Measurements from ENCODE around the gene TAX1BP3. TPM values are rescaled to one million over a fixed set of nuclear protein-coding genes. Genes with fewer than 3 reads are reported as not detected.

Gene TAX1BP3
- total and polyA plus RNA-seq, 2 of the 4 experiments (the other 2 are of a cell fraction): 146 to 176 TPM

- Histone ChIP-seq H4K20me1 (ENCODE audit: insufficient read depth, low read length) (no peaks in the 10 kb centered on the region), H3K27ac (ENCODE audit: insufficient read depth, low read length) (no peak overlapping the region), H2AK5ac (ENCODE audit: low read depth, low read length) (no peak overlapping the region), H3K9me3 (ENCODE audit: control insufficient read depth, insufficient read depth, low read length) (no peaks in the 10 kb centered on the region), H3K56ac (ENCODE audit: extremely low read depth, insufficient read depth, low read length) (no peak overlapping the region), H3K79me1 (ENCODE audit: low read depth in 1 of 2, low read length in 2 of 2) (no peaks in the 10 kb centered on the region), H3K36me3 (ENCODE audit: control insufficient read depth, insufficient read depth, low read length) (peaks cover 11% of the 10 kb centered on the region), H2BK5ac (ENCODE audit: low read depth, low read length, poor library complexity, severe bottlenecking) (no peak overlapping the region), H3K4ac (ENCODE audit: low read depth, low read length) (no peak overlapping the region), H4K8ac (ENCODE audit: low read depth in 2 of 2, low read length in 2 of 2) (no peak overlapping the region), H4K91ac (ENCODE audit: insufficient read depth, low read depth, low read length) (no peak overlapping the region), H3K4me1 (ENCODE audit: control insufficient read depth, insufficient read depth, low read length) (peaks cover 2% of the 10 kb centered on the region; the same call in 1 of the 2 replicates), H3K14ac (replicated peaks; ENCODE audit: low read depth, low read length) (no peak overlapping the region), H3K9ac (ENCODE audit: low read depth, low read length) (no peak overlapping the region), H3K4me2 (ENCODE audit: low read depth, low read length) (no peak overlapping the region), H3K27me3 (ENCODE audit: control insufficient read depth, insufficient read depth, low read length) (no peaks in the 10 kb centered on the region), H4K5ac (ENCODE audit: low read depth, low read length) (no peak overlapping the region), H3K23ac (ENCODE audit: low read depth, low read length) (no peak overlapping the region), H3K4me3 (ENCODE audit: insufficient read depth, low read depth, low read length) (no peak overlapping the region), H2BK120ac (ENCODE audit: low read depth, low read length) (no peak overlapping the region), H3K18ac (ENCODE audit: low read depth, low read length) (no peak overlapping the region), H2AK9ac (replicated peaks; ENCODE audit: low read depth, low read length, poor library complexity) (no peak overlapping the region), H3K9me1 (ENCODE audit: insufficient read depth, low read length) (no peaks in the 10 kb centered on the region; the same call in 1 of the 2 replicates), H2BK15ac (ENCODE audit: low read depth, low read length) (no peak overlapping the region), H2BK20ac (ENCODE audit: low read depth, low read length) (no peak overlapping the region), H2AFZ (replicated peaks; ENCODE audit: low read length, poor library complexity) (no peak overlapping the region)
- ChIA-PET CTCF (interaction anchor here (0.6 kb wide), 1 partner anchor 79 kb away, joined by 7 read pairs; no protein-coding TSS in a partner anchor), POLR2A (ENCODE audit: unreplicated experiment) (no interaction called here)
- dilution Hi-C loops (cut with HindIII; ENCODE audit: low sequenced_read_pairs, unreplicated experiment): no loop called here
- DNase-seq (no peak), ATAC-seq (ENCODE audit: low read depth) (no peak)
- in situ Hi-C loops (cut with MboI; ENCODE audit: low sequenced_read_pairs): no loop called here
- intact Hi-C loops (cut with micrococcal nuclease): no loop called here
- no peak for TF ChIP-seq POLR2A (IDR thresholded peaks at IDR 0.05; ENCODE audit: low read depth, low read length)
- TF ChIP-seq CHD1 (IDR thresholded peaks at IDR 0.05; ENCODE audit: low read depth, low read length): no peak
- TF ChIP-seq RCOR1 (IDR thresholded peaks at IDR 0.05; ENCODE audit: insufficient replicate concordance, low read length): no peak
- TF ChIP-seq ELK1 (IDR thresholded peaks at IDR 0.05; ENCODE audit: borderline replicate concordance, low read depth, low read length): no peak
- TF ChIP-seq RAD21 (IDR thresholded peaks at IDR 0.05; ENCODE audit: low read length): no peak
- TF ChIP-seq, protein P1, sequence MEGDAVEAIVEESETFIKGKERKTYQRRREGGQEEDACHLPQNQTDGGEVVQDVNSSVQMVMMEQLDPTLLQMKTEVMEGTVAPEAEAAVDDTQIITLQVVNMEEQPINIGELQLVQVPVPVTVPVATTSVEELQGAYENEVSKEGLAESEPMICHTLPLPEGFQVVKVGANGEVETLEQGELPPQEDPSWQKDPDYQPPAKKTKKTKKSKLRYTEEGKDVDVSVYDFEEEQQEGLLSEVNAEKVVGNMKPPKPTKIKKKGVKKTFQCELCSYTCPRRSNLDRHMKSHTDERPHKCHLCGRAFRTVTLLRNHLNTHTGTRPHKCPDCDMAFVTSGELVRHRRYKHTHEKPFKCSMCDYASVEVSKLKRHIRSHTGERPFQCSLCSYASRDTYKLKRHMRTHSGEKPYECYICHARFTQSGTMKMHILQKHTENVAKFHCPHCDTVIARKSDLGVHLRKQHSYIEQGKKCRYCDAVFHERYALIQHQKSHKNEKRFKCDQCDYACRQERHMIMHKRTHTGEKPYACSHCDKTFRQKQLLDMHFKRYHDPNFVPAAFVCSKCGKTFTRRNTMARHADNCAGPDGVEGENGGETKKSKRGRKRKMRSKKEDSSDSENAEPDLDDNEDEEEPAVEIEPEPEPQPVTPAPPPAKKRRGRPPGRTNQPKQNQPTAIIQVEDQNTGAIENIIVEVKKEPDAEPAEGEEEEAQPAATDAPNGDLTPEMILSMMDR (conservative IDR thresholded peaks at IDR 0.05; ENCODE audit: low read depth, low read length): no peak
- TF ChIP-seq BHLHE40 (IDR thresholded peaks at IDR 0.05; ENCODE audit: low read depth, low read length): no peak
- TF ChIP-seq MXI1 (IDR thresholded peaks at IDR 0.05; ENCODE audit: borderline replicate concordance, low read depth, low read length): no peak
- no peak for TF ChIP-seq MAZ (IDR thresholded peaks at IDR 0.05; ENCODE audit: borderline replicate concordance, low read depth, low read length)
- no peak for TF ChIP-seq RFX5 (IDR thresholded peaks at IDR 0.05; ENCODE audit: low read depth, low read length)
- no peak for TF ChIP-seq USF2 (IDR thresholded peaks at IDR 0.05; ENCODE audit: low read depth, low read length)
- no peak for TF ChIP-seq CEBPB (IDR thresholded peaks at IDR 0.05; ENCODE audit: low read depth, low read length)
- no peak for TF ChIP-seq MAFK (IDR thresholded peaks at IDR 0.05; ENCODE audit: low read depth, low read length)
- no peak for TF ChIP-seq SMC3 (IDR thresholded peaks at IDR 0.05; ENCODE audit: low read depth, low read length)
- no peak for TF ChIP-seq FOS (IDR thresholded peaks at IDR 0.05; ENCODE audit: low read depth, low read length)
- no peak for TF ChIP-seq NFE2L2 (IDR thresholded peaks at IDR 0.05; ENCODE audit: low read depth, low read length)
- WGBS, 2 experiments (ENCODE audit: extremely low coverage in 2 of 2, insufficient read length in 1 of 2): no CpG with 5 or more reads among the region's 3 CpGs
- no TSS peak for BruUV-seq (replicated peaks)
Observed at GRCh38 chr17:3708366-3708765, 40.0 kb upstream of the TAX1BP3 start.

Measured in IMR-90 (cell line).